ENCODE data around the gene MTHFD1. TPM values are rescaled to one million over a fixed set of nuclear protein-coding genes. Genes with fewer than 3 reads are reported as not detected.

The MTHFD1 gene
- total RNA-seq, 2 donors from 2014 or later = 103 to 116 TPM

- H3K4me3 Mint-ChIP-seq = no peak overlapping the region
- H3K36me3 Mint-ChIP-seq (ENCODE audit: low read depth) = peaks cover 43% of the 10 kb centered on the region
- Histone ChIP-seq H3K4me3 (ENCODE audit: low read length) (no peak overlapping the region), H3K27ac (ENCODE audit: low read depth, low read length) (no peak overlapping the region), H3K36me3 (ENCODE audit: control insufficient read depth, insufficient read depth, low read length) (peaks cover 48% of the 10 kb centered on the region), H3K9me3 (ENCODE audit: control insufficient read depth, low read length) (no peaks in the 10 kb centered on the region), H3K4me1 (ENCODE audit: control insufficient read depth, insufficient read depth, low read length) (no peaks in the 10 kb centered on the region), H3K27me3 (ENCODE audit: control insufficient read depth, insufficient read depth, low read length, poor library complexity, severe bottlenecking) (no peaks in the 10 kb centered on the region), H3K9ac (ENCODE audit: extremely low read depth, low read length, poor library complexity, severe bottlenecking) (no peak overlapping the region)
- WGBS, 2 experiments (ENCODE audit: insufficient coverage in 1 of 2, insufficient read length in 1 of 2) = 93 to 95% methylated on average over 14 to 17 of the region's 17 CpGs
- H3K4me1 Mint-ChIP-seq = peaks cover 3% of the 10 kb centered on the region
- no peaks in the 10 kb centered on the region for H3K9me3 Mint-ChIP-seq
- DNase-seq = no peak
- no peaks in the 10 kb centered on the region for H3K27me3 Mint-ChIP-seq (ENCODE audit: insufficient read depth)
- no peak overlapping the region for H3K27ac Mint-ChIP-seq
- no peak for TF ChIP-seq CTCF (conservative IDR thresholded peaks at IDR 0.05)
Measured at GRCh38 chr14:64442300-64442988, 54.3 kb downstream of the MTHFD1 start.

- WGBS, 2 experiments (ENCODE audit: insufficient coverage in 1 of 2, insufficient read length in 1 of 2) = 93 to 95% methylated on average over 9 to 11 of the region's 11 CpGs
- Histone ChIP-seq H3K9ac (ENCODE audit: extremely low read depth, low read length, poor library complexity, severe bottlenecking) (no peak overlapping the region), H3K27me3 (ENCODE audit: control insufficient read depth, insufficient read depth, low read length, poor library complexity, severe bottlenecking) (no peaks in the 10 kb centered on the region), H3K4me1 (ENCODE audit: control insufficient read depth, insufficient read depth, low read length) (no peaks in the 10 kb centered on the region), H3K36me3 (ENCODE audit: control insufficient read depth, insufficient read depth, low read length) (peaks cover 49% of the 10 kb centered on the region), H3K4me3 (ENCODE audit: low read length) (no peak overlapping the region), H3K27ac (ENCODE audit: low read depth, low read length) (no peak overlapping the region), H3K9me3 (ENCODE audit: control insufficient read depth, low read length) (no peaks in the 10 kb centered on the region)
- no peak overlapping the region for H3K4me3 Mint-ChIP-seq
- TF ChIP-seq CTCF (conservative IDR thresholded peaks at IDR 0.05) = no peak
- H3K9me3 Mint-ChIP-seq = no peaks in the 10 kb centered on the region
- no peaks in the 10 kb centered on the region for H3K27me3 Mint-ChIP-seq (ENCODE audit: insufficient read depth)
- H3K4me1 Mint-ChIP-seq = peaks cover 3% of the 10 kb centered on the region
- H3K27ac Mint-ChIP-seq = no peak overlapping the region
- no peak for DNase-seq
- H3K36me3 Mint-ChIP-seq (ENCODE audit: low read depth) = peaks cover 43% of the 10 kb centered on the region
Measured at GRCh38 chr14:64444140-64444539, 56.0 kb downstream of the MTHFD1 start.

GRCh38 chr14:64444984-64445845 lies 57.1 kb downstream of the MTHFD1 start:
- WGBS, 2 experiments (ENCODE audit: insufficient coverage in 1 of 2, insufficient read length in 1 of 2) = 81 to 82% methylated on average over 4 to 6 of the region's 7 CpGs
- no peaks in the 10 kb centered on the region for H3K9me3 Mint-ChIP-seq
- H3K27me3 Mint-ChIP-seq (ENCODE audit: insufficient read depth) = no peaks in the 10 kb centered on the region
- no peak overlapping the region for H3K9ac ChIP-seq (ENCODE audit: extremely low read depth, low read length, poor library complexity, severe bottlenecking)
- DNase-seq = no peak
- H3K36me3 ChIP-seq (ENCODE audit: control insufficient read depth, insufficient read depth, low read length) = peaks cover 51% of the 10 kb centered on the region
- no peaks in the 10 kb centered on the region for H3K9me3 ChIP-seq (ENCODE audit: control insufficient read depth, low read length)
- H3K27ac Mint-ChIP-seq = peak overlapping the region; percentile 5
- peaks cover 3% of the 10 kb centered on the region for H3K4me1 Mint-ChIP-seq
- H3K4me3 ChIP-seq (ENCODE audit: low read length) = no peak overlapping the region
- no peak for TF ChIP-seq CTCF (conservative IDR thresholded peaks at IDR 0.05)
- no peaks in the 10 kb centered on the region for H3K27me3 ChIP-seq (ENCODE audit: control insufficient read depth, insufficient read depth, low read length, poor library complexity, severe bottlenecking)
- H3K27ac ChIP-seq (ENCODE audit: low read depth, low read length) = no peak overlapping the region
- H3K4me1 ChIP-seq (ENCODE audit: control insufficient read depth, insufficient read depth, low read length) = no peaks in the 10 kb centered on the region
- H3K36me3 Mint-ChIP-seq (ENCODE audit: low read depth) = peaks cover 43% of the 10 kb centered on the region
- no peak overlapping the region for H3K4me3 Mint-ChIP-seq
